Thyroid gland (tissue), 4 donors: Measurements from ENCODE around the gene RNF141. TPM values are rescaled to one million over a fixed set of nuclear protein-coding genes. Genes with fewer than 3 reads are reported as not detected.

Experiments
- DNase-seq, 2 donors: peaks; one replicate each; pipeline ENCODE4 v3.0.0-alpha.2; 2019
- H3K27ac ChIP-seq, 3 donors: fragments of 200-600 bp; sonication (generic); 1 replicate in 2 of 3; 2 replicates in 1 of 3; pipeline ENCODE4 v1.5.1; 2016 to 2019; ENCODE audit warnings: mild to moderate bottlenecking in 1 of 3, moderate library complexity in 1 of 3
- H3K27me3 ChIP-seq: fragments of 200-600 bp; sonication (generic); one replicate; pipeline ENCODE4 v1.5.1; 2019
- H3K36me3 ChIP-seq, 2 donors: fragments of 200-600 bp; sonication (generic); one replicate each; pipeline ENCODE4 v1.5.1; 2016 to 2019
- H3K4me1 ChIP-seq, 2 donors: fragments of 200-600 bp; sonication (generic); one replicate each; pipeline ENCODE4 v1.5.1; 2017 to 2019
- H3K4me3 ChIP-seq, 3 donors: fragments of 200-600 bp; sonication (generic); replicated peaks in 1 of 3; 1 replicate in 2 of 3; 2 replicates in 1 of 3; pipeline ENCODE4 v1.5.1; 2016; ENCODE audit warnings: mild to moderate bottlenecking in 1 of 3
- H3K9me3 ChIP-seq: fragments of 200-600 bp; sonication (generic); one replicate; pipeline ENCODE4 v1.5.1; 2017
- CTCF ChIP-seq, 6 experiments: fragments of 200-600 bp in 3 of 6; fragments of 450-650 bp in 3 of 6; sonication (generic) in 3 of 6; IDR thresholded peaks; one replicate each; pipeline ENCODE4 v1.5.1; 2016 to 2019; ENCODE audit warnings: antibody characterized with exemption in 6 of 6, mild to moderate bottlenecking in 2 of 6, inconsistent platforms in 1 of 6, moderate library complexity in 1 of 6
- POLR2A ChIP-seq, 2 donors: fragments of 450-650 bp; IDR thresholded peaks; one replicate each; pipeline ENCODE4 v1.6.1; 2017; ENCODE audit warnings: antibody characterized with exemption in 2 of 2, mild to moderate bottlenecking in 2 of 2, moderate library complexity in 1 of 2
- WGBS, 2 donors: methylation state at CpG; one replicate each; pipeline ENCODE4 v1.1.5; 2017; 5-methylcytosine and 5-hydroxymethylcytosine counted together
- intact Hi-C: fragments of 100-400 bp; cut with DNase I; formaldehyde crosslinking; loops from one replicate; pipeline ENCODE4 v1.15.1; 2023
- total RNA-seq, 4 donors: library from RNA; depleted of rRNA; stranded (reverse); fragments of >200 nt; gene quantifications; one replicate each; pipeline ENCODE4 v1.2.3, GENCODE V29; 2016

Gene RNF141
- total RNA-seq, 4 donors from 2014 or later: 32.4 to 45.3 (median 40.7) TPM

- Histone ChIP-seq H3K9me3 (no peaks in the 10 kb centered on the region), H3K27ac (no peak overlapping the region), H3K36me3 (peaks cover 5 to 6% of the 10 kb centered on the region in 2 donors), H3K4me3 (no peak overlapping the region), H3K27me3 (no peaks in the 10 kb centered on the region), H3K4me1 (no peaks in the 10 kb centered on the region)
- TF ChIP-seq CTCF (IDR thresholded peaks at IDR 0.05): no peak
- TF ChIP-seq POLR2A (IDR thresholded peaks at IDR 0.05): no peak
- 83 to 84% methylated on average over 2 of the region's 2 CpGs for WGBS, 2 donors
- intact Hi-C loops: no loop called here
- DNase-seq: no peak
These were observed 6.7 kb downstream of the RNF141 start for GRCh38 chr11:10534316-10534715.

GRCh38 chr11:10533323-10533722 lies 7.7 kb downstream of the RNF141 start:
- TF ChIP-seq CTCF (IDR thresholded peaks at IDR 0.05) (no peak), POLR2A (IDR thresholded peaks at IDR 0.05) (no peak)
- intact Hi-C loops: no loop called here
- Histone ChIP-seq H3K27me3 (no peaks in the 10 kb centered on the region), H3K4me3 (no peak overlapping the region), H3K9me3 (no peaks in the 10 kb centered on the region), H3K36me3 (peaks cover 5 to 12% of the 10 kb centered on the region in 2 donors), H3K4me1 (no peaks in the 10 kb centered on the region), H3K27ac (no peak overlapping the region)
- DNase-seq: no peak

GRCh38 chr11:10532526-10532925 lies 8.5 kb downstream of the RNF141 start:
- WGBS, 2 donors: 94 to 96% methylated on average over 2 of the region's 2 CpGs
- DNase-seq: no peak
- Histone ChIP-seq H3K27me3 (no peaks in the 10 kb centered on the region), H3K36me3 (peaks cover 6 to 12% of the 10 kb centered on the region in 2 donors), H3K27ac (no peak overlapping the region), H3K4me1 (no peaks in the 10 kb centered on the region), H3K9me3 (no peaks in the 10 kb centered on the region), H3K4me3 (no peak overlapping the region)
- TF ChIP-seq POLR2A (IDR thresholded peaks at IDR 0.05) (no peak), CTCF (IDR thresholded peaks at IDR 0.05) (no peak)
- intact Hi-C loops: no loop called here

GRCh38 chr11:10529279-10529678 lies 11.7 kb downstream of the RNF141 start:
- peaks cover 11 to 20% of the 10 kb centered on the region in 2 donors for H3K36me3 ChIP-seq

GRCh38 chr11:10528121-10528520 lies 12.9 kb downstream of the RNF141 start:
- Histone ChIP-seq H3K9me3 (no peaks in the 10 kb centered on the region), H3K36me3 (peaks cover 6 to 20% of the 10 kb centered on the region in 2 donors), H3K27me3 (no peaks in the 10 kb centered on the region), H3K27ac (no peak overlapping the region), H3K4me3 (no peak overlapping the region), H3K4me1 (no peaks in the 10 kb centered on the region)
- TF ChIP-seq POLR2A (IDR thresholded peaks at IDR 0.05): no peak
- TF ChIP-seq CTCF (IDR thresholded peaks at IDR 0.05): no peak
- intact Hi-C loops: no loop called here
- no peak for DNase-seq

More at GRCh38 chr11:10529279-10529678, 11.7 kb downstream of the RNF141 start:
- Histone ChIP-seq H3K4me3 (no peak overlapping the region), H3K27me3 (no peaks in the 10 kb centered on the region), H3K9me3 (no peaks in the 10 kb centered on the region), H3K4me1 (no peaks in the 10 kb centered on the region), H3K27ac (no peak overlapping the region)
- 77 to 87% methylated on average over 2 of the region's 2 CpGs for WGBS, 2 donors
- TF ChIP-seq POLR2A (IDR thresholded peaks at IDR 0.05) (no peak), CTCF (IDR thresholded peaks at IDR 0.05) (no peak)
- DNase-seq: no peak
- intact Hi-C loops: no loop called here
